Measurements from ENCODE around the gene CELA3A. TPM values are rescaled to one million over a fixed set of nuclear protein-coding genes. Genes with fewer than 3 reads are reported as not detected.
A peak's percentile ranks its signal among the peaks of the same experiment; 100 is the strongest.

The CELA3A gene
- total RNA-seq: 1 to 10 TPM in 3 of 7 donors, not detected in 4; 1.7 to 5.2 (median 3.9) TPM
- under 1 TPM; 0.45 to 0.94 (median 0.80) TPM for polyA plus RNA-seq
- long read RNA-seq, donor 1: 0 reads
- long read RNA-seq, donor 2, transcript CELA3A-201 (8 exons, 887 nt): major isoform, 728 of 1,049 reads
- long read RNA-seq, donor 2, transcript CELA3A-202 (4 exons, 649 nt): minor isoform, 15 of 1,049 reads
- long read RNA-seq, donor 2, partial matches to known transcripts: 268 of 1,049 reads
- long read RNA-seq, donor 2, other reads (novel, unspliced or antisense): 38 of 1,049 reads

- WGBS, 5 donors: 79 to 93% (median 84%) methylated on average over 5 of the region's 5 CpGs
- Histone ChIP-seq H3K4me1 (peaks cover 0 to 3% (median 0%) of the 10 kb centered on the region in 6 donors), H3K27me3 (replicated peaks in 1 of 7) (no peaks in the 10 kb centered on the region), H3K9me3 (no peaks in the 10 kb centered on the region), H3K36me3 (no peaks in the 10 kb centered on the region), H3K4me3 (no peak within 1 kb of the TSS), H3K27ac (no peak within 1 kb of the TSS)
- DNase-seq: no peak
- intact Hi-C loops (cut with DNase I; ENCODE audit: low total_unique reads): no loop called here
- no peak for TF ChIP-seq POLR2AphosphoS5 (IDR thresholded peaks at IDR 0.05)
- no peak for TF ChIP-seq POLR2A (IDR thresholded peaks at IDR 0.05)
- no peak for TF ChIP-seq CTCF (IDR thresholded peaks at IDR 0.05 in 8 of 11, conservative IDR thresholded peaks at IDR 0.05 in 3 of 11)
Measured at GRCh38 chr1:22001409-22001808, at the start of gene CELA3A. CELA3A (plus strand) TSS chr1:22001657; CDS start chr1:22001675, 18 bp downstream.

- Histone ChIP-seq H3K27ac (no peak overlapping the region), H3K36me3 (no peaks in the 10 kb centered on the region), H3K27me3 (replicated peaks in 1 of 7) (peaks cover 0 to 3% (median 0%) of the 10 kb centered on the region in 7 donors), H3K4me3 (no peak overlapping the region), H3K4me1 (peaks cover 7 to 31% (median 23%) of the 10 kb centered on the region in 6 donors), H3K9me3 (no peaks in the 10 kb centered on the region)
- TF ChIP-seq POLR2AphosphoS5 (IDR thresholded peaks at IDR 0.05) (no peak), CTCF (IDR thresholded peaks at IDR 0.05 in 8 of 11, conservative IDR thresholded peaks at IDR 0.05 in 3 of 11) (no peak), POLR2A (IDR thresholded peaks at IDR 0.05) (no peak)
- WGBS, 5 donors: 77 to 89% (median 83%) methylated on average over 6 of the region's 6 CpGs
- no peak for DNase-seq
- intact Hi-C loops (cut with DNase I; ENCODE audit: low total_unique reads): no loop called here
Measured at GRCh38 chr1:21952786-21953520, 48.5 kb upstream of the CELA3A start.

GRCh38 chr1:21955058-21955457 is 46.4 kb upstream of the CELA3A start:
- DNase-seq: no peak
- Histone ChIP-seq H3K36me3 (no peaks in the 10 kb centered on the region), H3K4me3 (no peak overlapping the region), H3K27ac (peak overlapping the region in 7 of 8 donors; percentile 39 to 74 (median 70)), H3K27me3 (replicated peaks in 1 of 7) (peaks cover 0 to 5% (median 0%) of the 10 kb centered on the region in 7 donors), H3K9me3 (no peaks in the 10 kb centered on the region), H3K4me1 (peaks cover 7 to 31% (median 23%) of the 10 kb centered on the region in 6 donors)
- TF ChIP-seq POLR2A (IDR thresholded peaks at IDR 0.05): no peak
- TF ChIP-seq CTCF (IDR thresholded peaks at IDR 0.05 in 8 of 11, conservative IDR thresholded peaks at IDR 0.05 in 3 of 11): no peak
- TF ChIP-seq POLR2AphosphoS5 (IDR thresholded peaks at IDR 0.05): peak in 1 of 3 donors; percentile 48
- 68 to 83% (median 79%) methylated on average over 14 to 16 of the region's 16 CpGs for WGBS, 5 donors
- intact Hi-C loops (cut with DNase I; ENCODE audit: low total_unique reads): no loop called here

Data from spleen (tissue), 13 donors.